DOHH2 (cell line): Measurements from ENCODE around the gene TMEM44.

Experiments
- H3F3A ChIP-seq: fragments of 200-600 bp; sonication (generic), shearing (Covaris generic); 2 replicates; pipeline ENCODE4 v1.6.0; 2016; ENCODE audit warnings: antibody characterized with exemption, mild to moderate bottlenecking; ENCODE audit not compliant: control insufficient read depth, insufficient read depth
- H3K27ac ChIP-seq: fragments of 200-600 bp; sonication (generic); 2 replicates; pipeline ENCODE4 v1.5.1; 2014; ENCODE audit warnings: low read depth, mild to moderate bottlenecking, low read length, moderate library complexity
- H3K27me3 ChIP-seq: fragments of 200-600 bp; sonication (generic); 2 replicates; pipeline ENCODE4 v1.6.1; 2014; ENCODE audit warnings: mild to moderate bottlenecking, low read length, mixed read lengths; ENCODE audit not compliant: control insufficient read depth
- H3K36me3 ChIP-seq: fragments of 200-600 bp; sonication (generic); 2 replicates; pipeline ENCODE4 v1.6.1; 2014; ENCODE audit warnings: mild to moderate bottlenecking, low read length, moderate library complexity, mixed read lengths; ENCODE audit not compliant: control insufficient read depth
- H3K4me1 ChIP-seq: fragments of 200-600 bp; sonication (generic); 2 replicates; pipeline ENCODE4 v1.6.1; 2014; ENCODE audit warnings: mild to moderate bottlenecking, low read length, mixed read lengths; ENCODE audit not compliant: control insufficient read depth
- H3K4me2 ChIP-seq: fragments of 200-600 bp; sonication (generic); 2 replicates; pipeline ENCODE4 v1.6.0; 2014; ENCODE audit warnings: mild to moderate bottlenecking, low read length, moderate library complexity
- H3K4me3 ChIP-seq: fragments of 200-600 bp; sonication (generic); 2 replicates; pipeline ENCODE4 v1.5.1; 2014; ENCODE audit warnings: mild to moderate bottlenecking, low read length, mixed read lengths
- H3K79me2 ChIP-seq: fragments of 200-600 bp; sonication (generic); 2 replicates; pipeline ENCODE4 v1.6.1; 2014; ENCODE audit warnings: mild to moderate bottlenecking, low read length, mixed read lengths; ENCODE audit not compliant: control insufficient read depth
- H3K9me2 ChIP-seq: fragments of 200-600 bp; sonication (generic); replicated peaks from 2 replicates; pipeline ENCODE4 v1.6.1; 2014; ENCODE audit warnings: mild to moderate bottlenecking, low read length, mixed read lengths; ENCODE audit not compliant: control insufficient read depth
- H3K9me3 ChIP-seq: fragments of 200-600 bp; sonication (generic); 2 replicates; pipeline ENCODE4 v1.6.1; 2014; ENCODE audit warnings: antibody characterized with exemption, low read length, mixed read lengths; ENCODE audit not compliant: control insufficient read depth, insufficient read depth
- H4K20me1 ChIP-seq: fragments of 200-600 bp; sonication (generic); 2 replicates; pipeline ENCODE4 v1.6.0; 2014; ENCODE audit warnings: low read depth, mild to moderate bottlenecking, antibody characterized with exemption, low read length, moderate library complexity; ENCODE audit not compliant: control insufficient read depth, insufficient read depth
- EZH2phosphoT487 ChIP-seq: fragments of 200-600 bp; sonication (generic); IDR thresholded peaks from 2 replicates; pipeline ENCODE4 v1.6.1; 2017; ENCODE audit warnings: borderline replicate concordance, mild to moderate bottlenecking, antibody characterized with exemption, low read length, moderate library complexity, mixed read lengths
- TF ChIP-seq, protein P1 (sequence below): fragments of 200-600 bp; sonication (generic); IDR thresholded peaks from one replicate; pipeline ENCODE4 v1.5.1; 2014; ENCODE audit warnings: antibody characterized with exemption, mild to moderate bottlenecking, low read depth, low read length; ENCODE audit not compliant: poor library complexity, severe bottlenecking

The TMEM44 gene

DNA sequence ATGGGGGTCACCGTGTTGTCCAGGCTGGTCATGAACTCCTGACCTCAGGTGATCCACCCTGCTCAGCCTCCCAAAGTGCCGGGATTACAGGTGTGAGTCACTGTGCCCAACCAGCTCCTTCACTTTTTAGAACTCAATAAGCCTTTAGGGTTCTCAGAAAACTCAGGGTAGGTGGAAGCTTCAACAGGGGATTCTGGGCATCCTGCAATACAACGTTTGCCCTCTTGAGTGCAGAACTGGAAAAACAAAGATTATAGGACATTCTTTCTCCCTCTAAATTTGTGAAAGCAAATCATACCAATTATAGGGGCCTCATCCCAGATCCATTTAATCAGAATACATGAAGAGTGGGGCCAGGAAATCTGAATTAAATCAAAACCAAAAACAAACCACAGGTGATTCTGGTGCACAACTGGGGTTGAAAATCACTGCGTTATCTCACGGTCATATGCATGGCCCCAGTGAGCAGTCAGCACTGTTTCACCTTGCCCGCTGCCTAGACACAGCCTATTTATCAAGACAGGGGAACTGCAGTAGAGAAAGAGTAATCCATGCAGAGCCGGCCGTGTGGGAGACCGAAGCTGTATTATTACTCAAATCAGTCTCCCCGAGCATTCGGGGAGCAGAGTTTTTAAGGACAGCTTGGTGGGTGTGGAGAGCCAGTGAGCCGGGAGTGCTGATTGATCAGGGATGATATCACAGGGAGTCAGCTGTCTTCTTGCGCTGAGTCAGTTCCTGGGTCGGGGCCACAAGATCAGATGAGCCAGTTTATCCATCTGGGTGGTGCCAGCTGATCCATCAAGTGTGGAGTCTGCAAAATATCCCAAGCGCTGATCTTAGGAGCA, 58.4 kb downstream of the TMEM44 start:
- TF ChIP-seq, protein P1, sequence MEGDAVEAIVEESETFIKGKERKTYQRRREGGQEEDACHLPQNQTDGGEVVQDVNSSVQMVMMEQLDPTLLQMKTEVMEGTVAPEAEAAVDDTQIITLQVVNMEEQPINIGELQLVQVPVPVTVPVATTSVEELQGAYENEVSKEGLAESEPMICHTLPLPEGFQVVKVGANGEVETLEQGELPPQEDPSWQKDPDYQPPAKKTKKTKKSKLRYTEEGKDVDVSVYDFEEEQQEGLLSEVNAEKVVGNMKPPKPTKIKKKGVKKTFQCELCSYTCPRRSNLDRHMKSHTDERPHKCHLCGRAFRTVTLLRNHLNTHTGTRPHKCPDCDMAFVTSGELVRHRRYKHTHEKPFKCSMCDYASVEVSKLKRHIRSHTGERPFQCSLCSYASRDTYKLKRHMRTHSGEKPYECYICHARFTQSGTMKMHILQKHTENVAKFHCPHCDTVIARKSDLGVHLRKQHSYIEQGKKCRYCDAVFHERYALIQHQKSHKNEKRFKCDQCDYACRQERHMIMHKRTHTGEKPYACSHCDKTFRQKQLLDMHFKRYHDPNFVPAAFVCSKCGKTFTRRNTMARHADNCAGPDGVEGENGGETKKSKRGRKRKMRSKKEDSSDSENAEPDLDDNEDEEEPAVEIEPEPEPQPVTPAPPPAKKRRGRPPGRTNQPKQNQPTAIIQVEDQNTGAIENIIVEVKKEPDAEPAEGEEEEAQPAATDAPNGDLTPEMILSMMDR = no peak
- no peak for TF ChIP-seq EZH2phosphoT487
- H3K36me3 ChIP-seq = no peaks in the 10 kb centered on the region
- H3K9me3 ChIP-seq = no peaks in the 10 kb centered on the region
- no peaks in the 10 kb centered on the region for H3F3A ChIP-seq
- no peaks in the 10 kb centered on the region for H3K4me1 ChIP-seq
- H3K4me3 ChIP-seq = no peak overlapping the region
- H3K79me2 ChIP-seq = no peaks in the 10 kb centered on the region
- H3K4me2 ChIP-seq = no peak overlapping the region
- no peak overlapping the region for H3K27ac ChIP-seq
- H3K27me3 ChIP-seq = peaks cover 6% of the 10 kb centered on the region; the same call in 1 of the 2 replicates
- no peaks in the 10 kb centered on the region for H4K20me1 ChIP-seq
- no peaks in the 10 kb centered on the region for H3K9me2 ChIP-seq

GRCh38 chr3:194573680-194574437, 59.4 kb downstream of the TMEM44 start:
- Histone ChIP-seq H4K20me1 (no peaks in the 10 kb centered on the region), H3F3A (no peaks in the 10 kb centered on the region), H3K4me2 (no peak overlapping the region), H3K27me3 (peaks cover 6% of the 10 kb centered on the region; the same call in 1 of the 2 replicates), H3K79me2 (no peaks in the 10 kb centered on the region), H3K4me3 (no peak overlapping the region), H3K9me2 (no peaks in the 10 kb centered on the region), H3K27ac (no peak overlapping the region), H3K9me3 (no peaks in the 10 kb centered on the region), H3K4me1 (no peaks in the 10 kb centered on the region), H3K36me3 (no peaks in the 10 kb centered on the region)
- no peak for TF ChIP-seq EZH2phosphoT487
- TF ChIP-seq, protein P1 = peak; percentile 63

DNA sequence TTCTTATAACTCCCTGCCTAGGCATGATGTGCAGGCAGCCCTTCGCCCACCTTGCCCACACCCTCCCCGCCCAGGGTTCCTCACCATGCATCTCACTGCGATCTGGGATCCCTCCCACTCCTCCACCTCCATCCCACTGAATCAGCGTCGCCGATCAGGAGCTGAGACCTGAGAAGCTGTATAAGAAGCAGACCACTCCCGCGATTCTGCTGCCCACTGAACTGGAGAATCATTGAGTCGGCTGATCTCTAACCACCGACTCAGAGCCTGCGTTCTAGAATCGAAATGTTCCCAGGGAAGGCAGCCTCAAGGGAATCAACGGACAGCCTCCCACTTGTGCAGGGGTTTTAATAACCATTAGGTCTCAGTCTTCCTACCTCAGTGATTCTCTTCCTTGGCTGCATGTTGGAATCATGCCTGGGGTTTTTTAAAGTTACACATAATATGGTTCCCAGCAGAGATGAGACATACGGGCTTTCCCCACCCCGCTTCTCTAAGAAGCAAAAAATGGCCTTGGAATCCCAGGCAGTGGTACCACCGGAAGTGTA, 60.2 kb downstream of the TMEM44 start:
- Histone ChIP-seq H3K4me3 (no peak overlapping the region), H3K27me3 (peaks cover 6% of the 10 kb centered on the region; the same call in 1 of the 2 replicates), H3K4me2 (no peak overlapping the region), H3K4me1 (no peaks in the 10 kb centered on the region), H4K20me1 (no peaks in the 10 kb centered on the region), H3K36me3 (no peaks in the 10 kb centered on the region), H3K79me2 (no peaks in the 10 kb centered on the region), H3K27ac (no peak overlapping the region), H3K9me3 (no peaks in the 10 kb centered on the region), H3K9me2 (no peaks in the 10 kb centered on the region), H3F3A (no peaks in the 10 kb centered on the region)
- TF ChIP-seq EZH2phosphoT487 = no peak
- TF ChIP-seq, protein P1 = no peak
